Neural cell (in vitro differentiated cells): Measurements from ENCODE around the gene CDC5L.

Experiments used
- CTCF ChIP-seq: fragments of 450-650 bp; IDR thresholded peaks from 2 replicates; pipeline ENCODE4 v1.5.1; 2014; ENCODE audit warnings: antibody characterized with exemption, mild to moderate bottlenecking, moderate library complexity; ENCODE audit not compliant: poor library complexity, severe bottlenecking
- EP300 ChIP-seq: fragments of 450-650 bp; conservative IDR thresholded peaks from 2 replicates; pipeline ENCODE4 v1.6.1; 2014; ENCODE audit warnings: antibody characterized with exemption, mild to moderate bottlenecking, moderate library complexity; ENCODE audit not compliant: poor library complexity, severe bottlenecking
- EZH2 ChIP-seq: fragments of 200-600, 300-800 bp; shearing (Covaris generic), sonication (generic); IDR thresholded peaks from 2 replicates; pipeline ENCODE4 v1.6.1; 2014; ENCODE audit warnings: antibody characterized with exemption, low read length, borderline replicate concordance, mild to moderate bottlenecking; ENCODE audit not compliant: insufficient read depth, poor library complexity, severe bottlenecking
- POLR2AphosphoS5 ChIP-seq: IDR thresholded peaks from 2 replicates; pipeline ENCODE4 v1.6.1; 2012
- RAD21 ChIP-seq: fragments of 450-650 bp; conservative IDR thresholded peaks from 2 replicates; pipeline ENCODE4 v1.6.1; 2014; ENCODE audit warnings: antibody characterized with exemption, mild to moderate bottlenecking, moderate library complexity
- REST ChIP-seq: IDR thresholded peaks from 2 replicates; pipeline ENCODE4 v1.6.1; 2012; ENCODE audit warnings: borderline replicate concordance
- SMC3 ChIP-seq: fragments of 450-650 bp; conservative IDR thresholded peaks from 2 replicates; pipeline ENCODE4 v1.6.1; 2014; ENCODE audit warnings: antibody characterized with exemption, mild to moderate bottlenecking, moderate library complexity; ENCODE audit not compliant: poor library complexity
- TAF1 ChIP-seq: IDR thresholded peaks from 2 replicates; pipeline ENCODE4 v1.6.1; 2012; ENCODE audit warnings: low read depth

- no peak for TF ChIP-seq CTCF
- TF ChIP-seq TAF1 = no peak
- no peak for TF ChIP-seq POLR2AphosphoS5
- TF ChIP-seq RAD21 = no peak
- no peak for TF ChIP-seq EP300
- no peak for TF ChIP-seq EZH2
- no peak for TF ChIP-seq SMC3
- no peak for TF ChIP-seq REST
Measured at GRCh38 chr6:44339763-44340625, 47.5 kb upstream of the CDC5L start.
